ENCODE measurements around the gene RALGDS.
A peak's percentile ranks its signal among the peaks of the same experiment; 100 is the strongest.

Gene RALGDS

DNA sequence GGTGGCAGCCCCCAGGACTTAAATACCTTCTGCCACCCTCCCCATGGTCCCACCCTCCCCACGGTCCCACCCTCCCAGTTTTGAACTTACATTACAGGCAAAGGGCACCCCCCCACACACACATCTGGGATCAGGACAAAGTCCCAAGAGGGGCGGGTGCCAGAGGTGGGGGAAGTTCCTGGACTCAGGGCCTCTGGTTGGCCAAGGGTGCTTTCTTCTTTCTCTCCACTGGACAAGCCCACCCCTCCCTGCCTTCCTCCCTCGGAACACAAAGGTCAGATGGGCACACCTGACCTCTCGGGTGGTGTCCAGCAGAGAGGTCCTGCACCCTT, 19.1 kb upstream of the RALGDS start:
- H3K27ac ChIP-seq = no peak overlapping the region
- TF ChIP-seq ZFX (IDR thresholded peaks at IDR 0.05; ENCODE audit: borderline replicate concordance) = no peak
- TF ChIP-seq, protein P1, sequence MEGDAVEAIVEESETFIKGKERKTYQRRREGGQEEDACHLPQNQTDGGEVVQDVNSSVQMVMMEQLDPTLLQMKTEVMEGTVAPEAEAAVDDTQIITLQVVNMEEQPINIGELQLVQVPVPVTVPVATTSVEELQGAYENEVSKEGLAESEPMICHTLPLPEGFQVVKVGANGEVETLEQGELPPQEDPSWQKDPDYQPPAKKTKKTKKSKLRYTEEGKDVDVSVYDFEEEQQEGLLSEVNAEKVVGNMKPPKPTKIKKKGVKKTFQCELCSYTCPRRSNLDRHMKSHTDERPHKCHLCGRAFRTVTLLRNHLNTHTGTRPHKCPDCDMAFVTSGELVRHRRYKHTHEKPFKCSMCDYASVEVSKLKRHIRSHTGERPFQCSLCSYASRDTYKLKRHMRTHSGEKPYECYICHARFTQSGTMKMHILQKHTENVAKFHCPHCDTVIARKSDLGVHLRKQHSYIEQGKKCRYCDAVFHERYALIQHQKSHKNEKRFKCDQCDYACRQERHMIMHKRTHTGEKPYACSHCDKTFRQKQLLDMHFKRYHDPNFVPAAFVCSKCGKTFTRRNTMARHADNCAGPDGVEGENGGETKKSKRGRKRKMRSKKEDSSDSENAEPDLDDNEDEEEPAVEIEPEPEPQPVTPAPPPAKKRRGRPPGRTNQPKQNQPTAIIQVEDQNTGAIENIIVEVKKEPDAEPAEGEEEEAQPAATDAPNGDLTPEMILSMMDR (IDR thresholded peaks at IDR 0.05) = no peak

DNA sequence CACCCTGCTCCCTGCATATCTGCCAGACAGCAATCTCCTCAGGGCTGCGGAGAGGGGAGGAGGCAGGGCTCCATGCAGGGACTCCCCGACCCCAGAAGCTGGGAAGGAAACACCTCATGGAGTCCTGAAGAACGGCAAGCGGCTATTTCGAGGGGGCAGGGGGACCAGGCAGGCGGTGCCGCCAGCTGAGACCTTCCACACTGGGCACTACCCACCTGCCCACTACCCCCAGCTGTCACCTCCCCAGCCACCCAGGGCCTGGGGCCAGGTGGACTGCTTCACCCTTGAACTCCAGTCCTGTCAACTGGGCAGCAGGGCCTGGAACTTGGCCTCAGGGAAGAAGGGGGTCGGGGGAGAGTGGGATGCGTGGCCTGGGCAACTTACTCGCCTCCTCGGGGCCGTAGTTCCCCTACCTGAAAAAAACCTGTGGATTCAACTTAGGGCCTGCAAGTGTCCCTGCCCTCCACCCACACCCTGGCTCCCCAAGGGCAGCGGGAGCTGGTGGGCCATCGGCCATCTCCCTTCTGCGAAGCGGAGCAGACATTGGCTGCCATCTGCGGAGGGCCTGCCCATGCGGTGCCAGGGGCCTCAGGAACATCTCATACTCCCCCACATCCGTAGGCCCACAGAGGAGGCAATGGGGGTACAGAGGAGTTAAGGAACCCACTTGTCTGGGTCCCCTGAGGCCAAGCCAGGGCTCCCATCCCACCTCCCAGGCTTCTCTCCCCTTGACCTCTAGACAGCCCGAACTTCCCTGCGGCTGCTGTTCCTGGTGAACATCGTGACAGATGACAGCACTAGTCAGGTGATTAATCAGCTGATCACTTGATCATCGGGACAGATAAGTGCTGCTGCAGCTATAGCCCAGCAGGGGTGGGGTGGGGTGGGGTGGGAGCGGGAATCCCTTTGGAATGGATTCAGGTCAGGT, 18.5 kb upstream of the RALGDS start:
- no peak overlapping the region for H3K27ac ChIP-seq

DNA sequence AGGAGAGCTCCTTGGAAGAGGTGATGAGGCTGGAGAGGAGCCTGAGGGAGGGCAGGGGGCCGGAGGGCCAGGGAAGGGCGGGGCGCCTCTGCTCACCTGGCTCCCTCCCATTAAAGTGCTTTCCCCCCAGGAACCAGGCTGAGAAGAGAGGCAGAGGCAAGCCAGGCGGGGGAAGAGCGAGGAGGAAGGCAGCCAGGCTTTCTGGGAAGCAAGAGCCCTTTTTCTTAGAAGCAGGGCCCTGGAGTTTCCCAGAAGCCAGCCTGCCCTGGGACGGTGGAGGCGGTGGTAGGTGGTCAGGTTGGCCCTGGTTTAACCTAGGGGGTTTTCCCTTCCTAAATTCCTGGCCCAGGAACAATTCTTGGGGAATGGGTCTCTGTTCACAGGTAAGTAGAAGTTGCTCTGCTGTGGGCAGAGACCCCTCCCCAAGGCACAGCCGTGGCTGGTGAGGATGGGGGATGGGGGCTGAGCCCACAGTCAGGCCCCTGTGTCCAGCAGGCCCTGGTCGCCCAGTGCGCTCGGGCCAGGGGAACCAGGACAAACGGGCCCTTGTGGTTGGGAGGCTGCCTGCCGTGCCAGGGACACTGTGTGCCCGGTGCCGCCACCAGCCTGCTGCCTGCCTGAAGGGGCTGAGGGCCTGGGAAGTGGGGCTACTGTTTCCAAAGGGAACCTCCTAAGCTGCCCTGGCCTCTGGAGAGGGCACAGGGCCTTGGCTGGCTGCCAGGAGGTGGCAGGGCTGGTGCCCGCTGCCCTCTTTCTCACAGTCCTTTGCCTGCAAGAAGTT, 16.6 kb upstream of the RALGDS start:
- TF ChIP-seq, protein P1 (IDR thresholded peaks at IDR 0.05) = no peak
- no peak for TF ChIP-seq ZFX (IDR thresholded peaks at IDR 0.05; ENCODE audit: borderline replicate concordance)
- H3K27ac ChIP-seq = no peak overlapping the region

More for the DNA sequence above, 18.5 kb upstream of the RALGDS start:
- no peak for TF ChIP-seq ZFX (IDR thresholded peaks at IDR 0.05; ENCODE audit: borderline replicate concordance)
- TF ChIP-seq, protein P1 (IDR thresholded peaks at IDR 0.05) = no peak

DNA sequence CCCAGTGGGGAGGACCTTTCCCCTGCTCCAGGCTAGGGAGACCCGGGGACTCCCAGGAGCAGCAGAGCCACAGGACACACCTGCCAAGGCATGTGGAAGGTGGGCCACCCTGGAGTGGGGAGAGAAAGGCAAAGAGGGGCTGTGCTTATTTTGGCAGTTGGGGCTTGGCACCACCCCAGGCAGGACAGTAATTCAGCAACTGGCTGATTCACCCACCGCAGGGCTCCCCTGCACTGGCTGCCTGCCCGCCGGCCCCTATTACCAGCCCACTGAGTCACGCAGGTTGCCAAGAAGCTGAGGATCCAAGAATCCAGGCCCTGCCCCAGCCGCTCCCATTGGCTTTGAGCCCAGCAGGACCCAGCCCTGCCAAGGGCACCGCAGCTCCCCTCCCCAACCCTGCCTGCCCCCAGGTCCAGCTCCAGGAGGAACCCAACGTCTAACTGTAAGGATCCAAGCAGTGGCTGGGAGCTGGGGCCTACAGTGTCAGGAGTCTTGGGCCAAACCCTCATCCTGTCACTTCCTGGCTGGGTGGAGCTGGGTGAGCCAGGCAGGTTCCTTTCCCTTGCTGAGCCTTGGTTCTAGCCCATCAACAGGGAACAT, 14.2 kb upstream of the RALGDS start:
- TF ChIP-seq, protein P1 (IDR thresholded peaks at IDR 0.05) = no peak
- TF ChIP-seq ZFX (IDR thresholded peaks at IDR 0.05; ENCODE audit: borderline replicate concordance) = no peak
- no peak overlapping the region for H3K27ac ChIP-seq

DNA sequence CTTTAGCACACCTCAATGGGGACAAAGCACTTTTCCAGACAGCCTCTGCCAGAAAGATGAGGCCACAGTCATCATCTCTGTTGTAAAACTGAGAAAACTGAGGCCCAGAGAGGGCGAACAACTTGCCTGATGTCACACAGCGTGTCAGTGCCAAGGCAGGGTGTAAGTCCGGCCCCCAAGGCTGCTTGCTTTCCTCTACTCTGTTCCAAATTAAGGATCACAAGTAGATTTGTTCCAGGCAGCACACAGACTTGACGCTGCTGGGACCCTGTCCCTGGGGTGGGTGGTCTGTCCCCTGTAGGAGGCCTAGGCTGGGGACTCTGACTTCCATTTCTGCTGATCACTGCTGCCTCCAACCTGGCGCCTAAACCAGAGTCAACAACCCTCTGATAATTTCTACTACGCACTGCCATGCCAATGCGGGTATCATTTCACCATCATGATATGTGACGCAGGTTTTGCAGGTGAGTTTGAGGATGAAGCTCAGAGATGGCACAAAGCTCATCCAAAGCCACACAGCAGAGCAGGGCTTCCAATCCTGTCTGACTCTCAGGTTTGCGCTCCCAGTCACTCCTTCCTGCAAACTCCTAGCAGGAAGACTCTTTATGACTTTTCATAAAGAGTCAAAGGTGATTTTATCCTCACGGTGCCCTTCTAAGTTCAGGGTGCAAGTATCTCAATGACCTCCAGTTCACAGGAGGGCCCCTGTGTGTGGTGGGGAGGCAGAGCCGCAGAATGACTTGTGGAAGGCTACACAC, 13.5 kb upstream of the RALGDS start:
- TF ChIP-seq ZFX (IDR thresholded peaks at IDR 0.05; ENCODE audit: borderline replicate concordance) = no peak
- TF ChIP-seq, protein P1 (IDR thresholded peaks at IDR 0.05) = no peak
- peak overlapping the region; percentile 56 for H3K27ac ChIP-seq

DNA sequence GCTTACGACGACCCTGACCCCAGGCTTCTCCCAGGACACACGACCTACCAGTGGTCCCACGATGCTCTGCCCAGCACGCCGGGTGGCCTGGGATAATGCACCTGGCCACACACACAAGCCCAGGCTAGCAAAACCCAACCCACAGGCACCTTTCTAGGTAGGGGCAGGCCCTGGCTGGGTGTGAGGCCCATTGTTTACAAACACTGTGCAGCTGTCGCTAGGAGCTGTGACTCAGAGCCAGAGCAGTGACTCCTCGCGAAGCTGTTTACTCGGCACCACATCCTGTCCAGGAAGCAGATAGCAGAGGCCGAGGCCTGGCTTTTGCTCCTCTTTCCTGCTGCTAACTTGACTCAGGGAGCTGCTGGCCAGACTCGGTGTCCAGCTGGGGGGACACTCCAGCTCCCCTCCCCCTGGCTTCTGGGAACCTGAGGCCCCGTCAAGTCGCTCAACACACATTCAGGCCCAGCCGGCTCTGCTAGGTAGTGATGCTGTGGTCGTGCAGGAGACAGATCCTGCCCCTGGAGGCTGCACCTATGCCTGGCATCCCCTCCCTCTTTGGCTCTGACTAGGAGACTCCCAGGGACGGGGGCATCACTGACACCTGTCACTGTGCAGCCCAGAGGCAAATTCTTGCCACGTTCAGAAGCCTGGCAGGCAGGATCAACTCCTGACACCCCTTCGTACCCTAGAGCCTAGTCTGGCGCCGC, 12.8 kb upstream of the RALGDS start:
- TF ChIP-seq, protein P1 (IDR thresholded peaks at IDR 0.05) = no peak
- TF ChIP-seq ZFX (IDR thresholded peaks at IDR 0.05; ENCODE audit: borderline replicate concordance) = no peak
- peak overlapping the region; percentile 56 for H3K27ac ChIP-seq
